HCT116 (cell line): Measurements from ENCODE around the gene DNLZ.

Experiments used
- POLR2A ChIP-seq: IDR thresholded peaks from 2 replicates; pipeline ENCODE4 v1.7.0; 2011; ENCODE audit warnings: borderline replicate concordance; ENCODE audit not compliant: insufficient read depth, insufficient read length; ENCODE audit errors: extremely low read depth
- TF ChIP-seq, protein P1 (sequence below), 3 experiments: fragments of 200-600 bp in 1 of 3; sonication (generic) in 1 of 3; IDR thresholded peaks in 2 of 3; conservative IDR thresholded peaks in 1 of 3; 2 replicates each; pipeline ENCODE4 v1.5.1; 2012 to 2017; ENCODE audit warnings: low read depth in 2 of 3, low read length in 2 of 3, antibody characterized with exemption in 1 of 3, borderline replicate concordance in 1 of 3, control low read depth in 1 of 3, mild to moderate bottlenecking in 1 of 3, mixed read lengths in 1 of 3, mixed run types in 1 of 3, moderate library complexity in 1 of 3; ENCODE audit not compliant: insufficient read depth in 1 of 3

DNA sequence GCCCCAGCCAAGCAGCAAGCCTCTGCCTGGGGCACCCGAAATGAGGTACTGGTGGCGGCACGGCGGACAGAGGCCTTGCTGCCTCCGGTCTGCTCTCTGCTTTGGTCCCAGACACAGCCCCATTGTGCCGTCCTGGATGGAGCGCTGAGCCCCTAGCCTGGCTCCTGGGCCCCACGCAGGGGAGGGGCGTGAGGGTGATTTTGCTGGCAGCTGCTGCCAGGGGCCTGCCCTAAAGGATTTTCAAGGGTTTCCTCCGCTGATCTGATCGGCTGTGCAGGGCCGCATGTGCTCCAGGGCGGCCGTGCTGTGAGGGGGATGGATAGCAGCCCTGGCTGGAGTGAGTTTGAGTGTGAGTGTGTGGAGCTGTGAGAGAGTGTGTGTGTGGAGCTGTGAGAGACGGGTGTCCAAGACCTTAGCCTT is 34.9 kb downstream of the DNLZ start:
- TF ChIP-seq, protein P1, sequence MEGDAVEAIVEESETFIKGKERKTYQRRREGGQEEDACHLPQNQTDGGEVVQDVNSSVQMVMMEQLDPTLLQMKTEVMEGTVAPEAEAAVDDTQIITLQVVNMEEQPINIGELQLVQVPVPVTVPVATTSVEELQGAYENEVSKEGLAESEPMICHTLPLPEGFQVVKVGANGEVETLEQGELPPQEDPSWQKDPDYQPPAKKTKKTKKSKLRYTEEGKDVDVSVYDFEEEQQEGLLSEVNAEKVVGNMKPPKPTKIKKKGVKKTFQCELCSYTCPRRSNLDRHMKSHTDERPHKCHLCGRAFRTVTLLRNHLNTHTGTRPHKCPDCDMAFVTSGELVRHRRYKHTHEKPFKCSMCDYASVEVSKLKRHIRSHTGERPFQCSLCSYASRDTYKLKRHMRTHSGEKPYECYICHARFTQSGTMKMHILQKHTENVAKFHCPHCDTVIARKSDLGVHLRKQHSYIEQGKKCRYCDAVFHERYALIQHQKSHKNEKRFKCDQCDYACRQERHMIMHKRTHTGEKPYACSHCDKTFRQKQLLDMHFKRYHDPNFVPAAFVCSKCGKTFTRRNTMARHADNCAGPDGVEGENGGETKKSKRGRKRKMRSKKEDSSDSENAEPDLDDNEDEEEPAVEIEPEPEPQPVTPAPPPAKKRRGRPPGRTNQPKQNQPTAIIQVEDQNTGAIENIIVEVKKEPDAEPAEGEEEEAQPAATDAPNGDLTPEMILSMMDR (IDR thresholded peaks at IDR 0.05 in 2 of 3, conservative IDR thresholded peaks at IDR 0.05 in 1 of 3; ENCODE audit: borderline replicate concordance in 1 of 3, insufficient read depth in 1 of 3, low read depth in 2 of 3, low read length in 2 of 3), result no peak
- no peak for TF ChIP-seq POLR2A
